Measurements from ENCODE around the gene VPS13A. TPM values are rescaled to one million over a fixed set of nuclear protein-coding genes. Genes with fewer than 3 reads are reported as not detected.

Gene VPS13A
- total and polyA plus RNA-seq, 2 experiments from 2014 or later, result 13.2 to 65.6 TPM

GRCh38 chr9:77433675-77434445 is 256.5 kb downstream of the VPS13A start:
- no peak overlapping the region for H3K4me3 ChIP-seq
- no peaks in the 10 kb centered on the region for H3K9me2 ChIP-seq (replicated peaks; ENCODE audit: insufficient read depth)
- no peaks in the 10 kb centered on the region for H3K27me3 ChIP-seq
- H3K4me1 ChIP-seq (ENCODE audit: insufficient read depth), result no peaks in the 10 kb centered on the region
- peak overlapping the region; percentile 32 for H2AFZ ChIP-seq
- no peaks in the 10 kb centered on the region for H3K79me2 ChIP-seq
- no peak overlapping the region for H3K27ac ChIP-seq
- peak; percentile 85 for DNase-seq (ENCODE audit: low spot score)
- H3K4me2 ChIP-seq, result no peak overlapping the region
- H3K9me3 ChIP-seq (ENCODE audit: low read depth), result no peaks in the 10 kb centered on the region
- TF ChIP-seq CTCF (IDR thresholded peaks at IDR 0.05; ENCODE audit: poor library complexity), result peak; percentile 98
- no peak for TF ChIP-seq EZH2 (IDR thresholded peaks at IDR 0.05; ENCODE audit: borderline replicate concordance)
- TF ChIP-seq EZH2phosphoT487 (IDR thresholded peaks at IDR 0.05; ENCODE audit: low read depth, severe bottlenecking, unreplicated experiment), result no peak
- WGBS (ENCODE audit: low lambda C conversion rate, missing lambda C conversion rate), result 64% methylated on average over 21 of the region's 21 CpGs
- H4K20me1 ChIP-seq (ENCODE audit: insufficient read depth, poor library complexity, severe bottlenecking), result no peaks in the 10 kb centered on the region
- no peaks in the 10 kb centered on the region for H3K36me3 ChIP-seq (replicated peaks; ENCODE audit: insufficient read depth, low read depth)

GRCh38 chr9:77435277-77435676 is 257.9 kb downstream of the VPS13A start:
- H3K79me2 ChIP-seq, result no peaks in the 10 kb centered on the region
- no peak overlapping the region for H2AFZ ChIP-seq
- no peaks in the 10 kb centered on the region for H3K9me2 ChIP-seq (replicated peaks; ENCODE audit: insufficient read depth)
- H3K4me1 ChIP-seq (ENCODE audit: insufficient read depth), result peaks cover 2% of the 10 kb centered on the region
- DNase-seq (ENCODE audit: low spot score), result no peak
- H3K4me3 ChIP-seq, result no peak overlapping the region
- WGBS (ENCODE audit: low lambda C conversion rate, missing lambda C conversion rate), result 98% methylated on average over 4 of the region's 4 CpGs
- TF ChIP-seq EZH2phosphoT487 (IDR thresholded peaks at IDR 0.05; ENCODE audit: low read depth, severe bottlenecking, unreplicated experiment), result no peak
- TF ChIP-seq EZH2 (IDR thresholded peaks at IDR 0.05; ENCODE audit: borderline replicate concordance), result no peak
- no peak for TF ChIP-seq CTCF (IDR thresholded peaks at IDR 0.05; ENCODE audit: poor library complexity)
- H4K20me1 ChIP-seq (ENCODE audit: insufficient read depth, poor library complexity, severe bottlenecking), result no peaks in the 10 kb centered on the region
- no peak overlapping the region for H3K27ac ChIP-seq
- H3K27me3 ChIP-seq, result no peaks in the 10 kb centered on the region
- H3K4me2 ChIP-seq, result no peak overlapping the region
- H3K9me3 ChIP-seq (ENCODE audit: low read depth), result no peaks in the 10 kb centered on the region
- no peaks in the 10 kb centered on the region for H3K36me3 ChIP-seq (replicated peaks; ENCODE audit: insufficient read depth, low read depth)

DNA sequence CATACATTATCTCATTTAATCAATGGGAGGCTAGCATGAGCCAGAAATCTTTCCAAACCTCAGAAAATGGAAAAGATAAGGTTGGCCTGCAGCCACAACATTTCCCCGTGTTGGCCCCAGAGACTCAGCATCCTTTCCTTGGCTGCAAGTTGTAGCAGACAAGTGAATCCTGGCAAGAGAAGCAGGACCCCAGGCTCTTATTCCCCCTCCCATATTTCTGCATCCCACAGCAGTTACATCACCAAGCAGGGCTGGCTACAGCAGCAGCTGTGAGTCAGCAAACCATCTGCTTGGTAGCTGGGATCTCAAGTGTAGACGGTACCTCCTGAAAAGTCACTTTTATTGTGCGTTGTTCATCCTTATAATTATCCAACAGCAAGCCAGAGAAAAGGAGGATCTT is 258.4 kb downstream of the VPS13A start:
- no peak for DNase-seq (ENCODE audit: low spot score)
- no peak overlapping the region for H3K4me2 ChIP-seq
- H3K4me3 ChIP-seq, result no peak overlapping the region
- no peak for TF ChIP-seq CTCF (IDR thresholded peaks at IDR 0.05; ENCODE audit: poor library complexity)
- no peak for TF ChIP-seq EZH2phosphoT487 (IDR thresholded peaks at IDR 0.05; ENCODE audit: low read depth, severe bottlenecking, unreplicated experiment)
- no peak for TF ChIP-seq EZH2 (IDR thresholded peaks at IDR 0.05; ENCODE audit: borderline replicate concordance)
- no peaks in the 10 kb centered on the region for H3K9me3 ChIP-seq (ENCODE audit: low read depth)
- no peaks in the 10 kb centered on the region for H3K79me2 ChIP-seq
- H3K9me2 ChIP-seq (replicated peaks; ENCODE audit: insufficient read depth), result no peaks in the 10 kb centered on the region
- no peaks in the 10 kb centered on the region for H4K20me1 ChIP-seq (ENCODE audit: insufficient read depth, poor library complexity, severe bottlenecking)
- no peak overlapping the region for H3K27ac ChIP-seq
- H2AFZ ChIP-seq, result no peak overlapping the region
- H3K36me3 ChIP-seq (replicated peaks; ENCODE audit: insufficient read depth, low read depth), result no peaks in the 10 kb centered on the region
- H3K4me1 ChIP-seq (ENCODE audit: insufficient read depth), result peaks cover 4% of the 10 kb centered on the region
- WGBS (ENCODE audit: low lambda C conversion rate, missing lambda C conversion rate), result 73% methylated on average over 3 of the region's 3 CpGs
- no peaks in the 10 kb centered on the region for H3K27me3 ChIP-seq
